Right ventricle myocardium inferior (tissue), 1 donor: ENCODE results near the gene FOXP4. TPM values are rescaled to one million over a fixed set of nuclear protein-coding genes. Genes with fewer than 3 reads are reported as not detected.
A peak's percentile ranks its signal among the peaks of the same experiment; 100 is the strongest.

Experiments used
- ATAC-seq: fragments of 200-7000 bp; cut with Tn5 transposase; one replicate; pipeline ENCODE4 v1.9.1; 2020; ENCODE audit warnings: mild to moderate bottlenecking, moderate library complexity
- DNase-seq: peaks from one replicate; pipeline ENCODE4 v3.0.0; 2021; ENCODE audit errors: missing footprints
- intact Hi-C: fragments of 100-400 bp; cut with DNase I; formaldehyde crosslinking; loops from one replicate; pipeline ENCODE4 v1.11.0; 2022
- total RNA-seq: library from RNA; stranded (reverse); fragmentation: NEBNext Ultra II Directional; extraction: Animal tissue kit (Norgen Biotek cat#: 25700); gene quantifications from one replicate; pipeline ENCODE4 v1.2.1, GENCODE V29; 2021
- donor health status: DM: no; HTN: yes; CAD: no; lungs with severe emphysema.

The FOXP4 gene
- total RNA-seq, 1 donor from 2014 or later: 13.9 TPM

DNA sequence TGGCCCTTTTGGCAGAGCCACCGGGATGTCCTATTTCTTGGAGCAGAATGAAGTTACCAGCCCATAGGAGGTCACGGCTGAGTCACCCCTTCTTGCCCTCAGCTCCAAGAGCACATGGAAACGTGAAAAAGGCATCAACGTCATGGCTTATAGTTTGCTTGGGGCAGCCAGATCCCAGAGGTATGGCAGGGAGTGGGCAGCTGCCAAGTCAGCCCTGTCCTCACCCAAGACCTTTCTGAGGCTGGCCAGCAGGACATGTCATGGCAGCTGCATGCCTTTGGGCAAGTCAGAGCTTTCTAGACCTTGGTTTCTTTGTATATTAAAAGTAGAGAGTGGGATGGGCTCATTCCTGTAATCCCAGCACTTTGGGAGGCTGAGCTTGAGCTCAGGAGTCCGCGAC is 83.9 kb downstream of the FOXP4 start:
- intact Hi-C loops: no loop called here
- ATAC-seq (no peak), DNase-seq (no peak)

DNA sequence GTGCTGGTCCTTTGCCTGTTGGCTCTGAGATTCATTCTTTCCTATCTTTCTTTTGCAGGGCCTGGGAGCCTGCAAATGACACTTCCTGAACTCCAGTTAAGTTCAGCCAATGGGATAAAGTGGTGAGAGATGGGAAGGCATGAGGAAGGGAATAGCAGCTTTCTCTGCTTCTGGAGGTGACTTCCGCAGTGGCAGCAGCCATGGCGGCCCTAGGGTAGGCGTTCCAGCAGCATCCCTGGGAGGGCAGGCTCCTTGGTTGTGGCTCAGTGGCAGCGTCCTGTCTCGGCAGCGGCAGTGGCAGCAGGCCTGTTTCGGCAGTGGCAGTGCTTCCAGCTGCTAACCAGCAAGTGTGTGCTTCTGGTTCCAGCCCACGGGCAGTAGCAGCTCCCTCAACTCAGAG is 84.8 kb downstream of the FOXP4 start:
- intact Hi-C loops: no loop called here
- ATAC-seq: no peak

DNA sequence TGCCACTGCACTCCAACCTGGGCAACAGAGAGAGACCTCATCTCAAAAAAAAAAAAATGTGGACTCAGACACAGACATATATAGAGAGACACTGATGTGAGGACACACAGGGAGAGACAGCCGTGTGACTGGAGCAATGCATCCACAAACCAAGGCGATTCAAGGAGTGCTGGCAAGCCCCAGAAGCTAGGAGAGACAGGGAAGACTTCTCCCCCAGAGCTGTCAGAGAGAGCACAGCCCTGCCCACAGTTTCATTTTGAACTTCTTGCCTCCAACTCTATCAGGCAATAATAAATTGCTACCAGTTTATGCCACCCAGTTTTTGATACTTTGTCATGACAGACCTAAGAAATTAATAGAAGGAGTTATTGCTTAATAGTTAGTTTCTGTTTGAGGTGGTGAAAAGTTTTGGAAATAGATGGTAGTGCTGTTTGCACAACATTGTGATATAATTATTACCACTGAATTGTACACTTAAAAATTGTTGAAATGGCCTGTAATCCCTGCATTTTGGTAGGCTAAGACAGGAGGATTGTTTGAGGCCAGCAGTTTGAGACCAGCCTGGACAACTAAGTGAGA is 87.0 kb downstream of the FOXP4 start:
- DNase-seq (no peak), ATAC-seq (no peak)
- intact Hi-C loops: no loop called here

More for the DNA sequence above, 84.8 kb downstream of the FOXP4 start:
- no peak for DNase-seq

DNA sequence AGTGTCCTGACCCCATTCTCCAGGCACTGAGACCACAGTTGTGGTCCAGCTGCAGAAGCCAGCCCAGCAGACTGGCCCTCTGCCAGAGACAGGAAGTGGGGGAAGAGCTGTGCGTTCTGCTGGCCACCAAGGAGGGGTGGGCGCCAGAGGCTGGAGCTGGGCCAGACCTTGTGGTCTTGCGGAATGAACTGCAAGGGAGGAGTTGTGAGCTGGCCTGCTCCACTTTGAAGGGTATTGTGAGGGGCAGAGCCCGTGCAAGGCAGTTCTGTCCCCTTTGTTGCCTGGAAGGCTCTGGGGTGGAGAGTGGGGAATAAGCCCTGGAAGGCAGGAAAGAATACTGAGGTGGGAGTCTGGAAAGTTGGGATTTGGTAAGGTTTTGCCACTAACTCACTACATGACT is 88.5 kb downstream of the FOXP4 start:
- no peak for DNase-seq

DNA sequence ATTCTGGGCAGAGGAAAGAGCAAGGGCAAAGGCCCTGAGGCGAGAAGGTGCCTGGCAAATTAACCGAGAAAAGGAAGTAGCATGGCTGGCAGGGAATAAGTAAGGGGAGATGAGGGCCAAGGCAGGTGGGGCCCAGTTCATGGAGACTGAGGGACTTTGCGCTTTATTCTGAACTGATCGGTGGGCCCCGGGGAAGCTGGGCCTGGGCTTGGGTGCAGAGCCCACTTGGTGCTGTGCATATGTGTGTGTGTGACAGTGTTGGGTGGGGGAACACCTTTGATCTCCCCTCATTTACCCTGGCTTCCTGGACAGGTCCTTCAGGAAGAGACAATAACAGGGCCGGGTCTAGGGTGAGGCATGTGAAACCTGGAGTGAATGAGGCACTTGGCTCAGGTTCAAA is 89.2 kb downstream of the FOXP4 start:
- DNase-seq (no peak), ATAC-seq (no peak)
- intact Hi-C loops: no loop called here

More for the DNA sequence above, 88.5 kb downstream of the FOXP4 start:
- intact Hi-C loops: no loop called here
- no peak for ATAC-seq

DNA sequence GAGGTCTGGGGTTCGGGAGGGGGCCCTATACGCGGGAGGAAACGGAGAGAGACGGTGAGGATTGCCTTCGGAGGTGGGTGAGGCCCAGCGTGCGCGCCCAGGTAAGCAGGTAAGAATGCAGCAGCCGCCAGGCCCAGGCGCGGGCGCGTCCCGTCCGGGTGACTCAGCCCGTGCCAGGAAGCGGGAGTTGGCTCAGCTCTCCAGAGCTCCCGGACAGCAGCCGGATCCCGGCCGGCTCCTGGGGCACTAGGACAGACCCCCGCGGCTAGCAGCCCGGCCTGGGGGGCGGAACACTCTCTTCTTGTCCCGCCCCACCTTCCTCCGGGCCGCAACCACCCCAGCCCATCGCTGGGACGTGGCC is 90.6 kb downstream of the FOXP4 start:
- ATAC-seq (peak; percentile 19), DNase-seq (no peak)
- intact Hi-C loops: no loop called here

DNA sequence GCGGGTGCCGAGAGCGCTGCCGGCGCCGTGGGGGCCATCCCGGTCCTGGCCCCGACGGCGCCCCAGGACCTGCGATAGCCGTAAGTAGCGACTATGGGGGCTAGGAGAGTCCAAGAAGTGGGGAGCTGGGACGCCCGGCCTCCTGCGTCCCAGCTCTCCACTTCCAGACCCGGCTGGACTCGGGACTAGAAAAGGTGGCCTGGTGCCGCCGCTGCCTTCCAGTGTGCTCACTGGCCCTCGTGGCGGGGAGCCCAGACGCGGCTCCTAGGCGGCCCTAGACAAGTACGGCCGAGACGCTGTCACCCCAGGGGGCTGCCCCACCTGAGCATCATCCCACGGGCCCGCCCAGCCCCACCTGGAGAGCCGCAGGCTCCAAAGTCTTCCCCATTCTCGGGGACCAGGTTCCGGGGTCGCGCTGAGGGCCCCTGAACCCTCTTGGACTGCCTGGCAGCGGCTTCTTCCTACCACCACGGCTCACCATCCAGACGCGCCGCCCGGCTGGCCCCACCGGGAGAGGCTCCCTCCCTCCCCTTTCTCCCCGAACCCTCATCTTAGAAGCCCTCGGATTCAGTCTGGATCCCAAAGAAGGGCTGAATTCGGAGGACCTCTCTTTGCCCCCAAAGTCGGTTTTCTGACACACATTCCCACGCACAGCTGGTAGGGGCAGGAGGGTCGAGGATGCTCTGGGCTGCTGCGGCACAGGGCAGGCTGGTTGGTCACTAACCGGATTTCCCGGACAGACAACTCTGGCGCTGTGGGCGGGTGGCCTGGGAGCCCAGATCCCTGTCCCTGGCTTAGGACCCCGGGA is 91.2 kb downstream of the FOXP4 start:
- DNase-seq (no peak), ATAC-seq (no peak)
- intact Hi-C loops: no loop called here

DNA sequence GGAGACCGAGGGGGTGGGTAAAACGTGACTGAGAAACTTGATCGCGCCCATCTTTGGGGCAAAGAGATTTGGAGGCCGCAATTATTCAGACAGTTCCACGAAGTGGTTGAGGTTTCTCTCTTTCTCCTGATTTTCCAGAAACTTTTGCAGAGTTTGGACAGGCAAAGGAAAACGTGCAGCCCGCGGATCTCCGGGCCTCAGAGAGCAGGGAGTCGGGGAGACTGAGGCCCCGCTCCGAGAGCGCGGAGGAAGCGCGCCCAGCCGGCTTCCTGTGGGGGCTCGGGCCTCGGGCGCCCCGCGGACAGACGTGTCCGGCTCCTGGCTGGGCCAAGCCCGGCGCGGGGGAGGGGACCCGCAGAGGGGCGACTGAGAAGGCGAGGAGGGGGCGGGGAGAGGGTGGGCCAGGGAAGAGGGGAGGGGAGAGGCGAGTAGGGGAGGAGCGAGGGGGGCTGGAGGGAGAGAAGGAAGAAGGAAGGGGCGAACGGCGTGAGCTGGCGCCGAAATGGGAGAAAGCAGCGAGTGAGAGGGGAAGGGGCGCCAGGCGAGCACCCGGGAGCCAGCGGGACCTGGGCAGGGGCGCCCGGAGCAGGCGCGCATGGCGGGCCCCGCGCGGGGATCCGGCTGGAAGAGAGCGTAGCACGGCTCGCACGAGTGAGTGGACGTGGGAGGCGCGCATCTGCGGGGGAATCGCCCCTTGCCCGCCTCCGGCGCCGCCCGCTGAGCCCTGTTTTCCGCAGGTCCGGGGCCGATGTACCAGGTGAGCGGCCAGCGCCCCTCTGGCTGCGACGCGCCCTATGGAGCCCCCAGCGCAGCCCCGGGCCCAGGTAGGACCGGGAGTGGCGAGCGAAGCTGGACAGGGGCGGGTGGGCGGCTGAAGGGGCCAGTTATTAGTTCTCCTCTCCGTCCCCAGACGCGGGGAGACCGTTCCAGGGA is 92.1 kb downstream of the FOXP4 start, which contains the start of gene MDFI:
Gene MDFI (plus strand): TSS at position 467 of the 933 bp plus-strand sequence. CDS start 282 bp downstream, at position 749.
- no peak for ATAC-seq
- intact Hi-C loops: no loop called here
- DNase-seq: no peak

DNA sequence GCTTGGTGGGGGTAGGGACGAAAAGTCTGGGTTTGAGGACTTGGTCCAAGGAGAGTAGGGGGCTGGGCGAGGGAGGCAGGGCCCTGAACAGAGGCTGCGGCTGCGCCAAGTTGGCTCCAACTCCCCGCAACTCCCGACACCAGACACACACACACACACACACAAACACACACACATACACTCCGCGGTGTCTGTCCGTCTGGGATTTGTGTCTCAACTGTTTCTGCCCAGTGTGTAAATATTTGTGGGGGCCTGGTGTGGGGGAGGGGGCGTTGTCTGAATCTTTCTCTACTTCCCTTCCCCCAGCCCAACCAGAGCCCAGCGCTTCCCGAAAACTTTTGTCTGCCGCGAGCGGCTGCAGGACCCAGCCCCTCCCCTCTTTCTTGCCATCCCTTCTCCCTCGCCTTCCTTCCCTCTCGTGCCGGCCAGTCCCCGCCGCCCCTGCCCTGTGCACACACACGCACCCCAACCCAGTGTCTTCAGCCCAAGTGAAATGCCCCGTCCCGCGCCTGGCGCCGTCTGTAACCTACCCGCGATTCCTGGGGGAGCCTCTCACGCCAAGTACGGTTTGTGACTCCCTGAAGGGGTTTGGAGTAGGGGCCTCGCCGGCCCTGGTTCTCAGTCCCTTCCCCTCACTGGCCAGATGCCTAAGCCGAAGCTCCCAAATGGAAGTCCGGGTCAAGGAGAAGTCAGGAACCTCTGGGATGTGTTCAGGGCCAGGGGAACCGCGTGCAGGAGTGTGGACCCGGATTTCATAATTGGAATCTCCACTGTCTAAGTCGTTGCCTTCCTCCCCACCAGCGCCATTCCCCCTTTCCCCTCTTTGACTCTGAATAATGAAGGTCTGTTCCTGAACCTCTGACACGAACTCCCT is 93.0 kb downstream of the FOXP4 start:
- DNase-seq (no peak), ATAC-seq (peak; percentile 18)
- intact Hi-C loops: no loop called here

DNA sequence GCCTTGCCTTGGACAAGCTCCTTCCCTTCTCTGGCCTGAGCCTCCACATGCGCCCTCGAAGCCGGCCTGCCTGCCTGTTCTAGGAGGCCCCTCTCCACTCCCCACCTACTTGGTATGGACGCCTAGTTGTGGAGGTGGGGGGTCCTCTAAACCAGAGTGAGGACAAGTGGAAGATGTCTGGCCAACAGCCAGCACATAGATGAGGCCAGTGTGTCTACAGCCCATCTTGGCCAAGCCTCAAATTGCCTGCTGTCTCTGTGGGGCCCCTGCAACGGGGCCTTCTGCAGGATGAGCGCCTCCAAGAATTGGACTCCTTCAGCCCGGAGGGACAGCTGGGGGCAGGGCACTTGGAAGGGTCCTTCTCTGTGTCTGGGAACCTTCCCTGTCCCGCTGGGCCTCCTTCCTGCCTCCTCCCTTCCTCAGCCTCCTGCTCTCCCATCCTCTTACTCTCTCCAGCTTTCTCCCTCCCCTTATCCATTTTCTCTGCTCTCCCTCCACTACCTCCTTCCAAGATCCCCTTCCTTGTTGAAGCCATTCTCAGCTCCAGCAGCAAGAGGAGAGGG is 93.7 kb downstream of the FOXP4 start:
- DNase-seq (no peak), ATAC-seq (no peak)
- intact Hi-C loops: no loop called here

DNA sequence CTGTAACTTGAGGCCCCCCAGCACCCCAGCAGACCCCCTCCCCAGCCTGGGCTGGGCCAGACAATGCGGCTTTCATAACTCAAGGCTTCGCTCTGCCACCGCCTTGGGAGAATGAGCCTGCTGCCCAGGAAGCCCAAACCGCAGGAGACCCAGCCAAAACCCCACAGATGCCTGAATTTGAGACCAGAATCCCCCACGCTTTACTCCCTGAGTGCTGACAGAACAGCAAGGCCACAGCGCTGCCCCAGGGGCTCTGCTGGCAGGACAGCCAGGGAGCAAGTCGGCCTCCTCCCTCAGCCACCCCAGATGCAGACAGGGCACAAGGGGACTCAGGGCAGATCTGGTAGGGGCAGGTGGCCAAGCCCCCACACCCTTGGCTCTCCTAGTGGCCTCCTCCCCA is 94.2 kb downstream of the FOXP4 start:
- DNase-seq: no peak
- intact Hi-C loops: no loop called here
- no peak for ATAC-seq

DNA sequence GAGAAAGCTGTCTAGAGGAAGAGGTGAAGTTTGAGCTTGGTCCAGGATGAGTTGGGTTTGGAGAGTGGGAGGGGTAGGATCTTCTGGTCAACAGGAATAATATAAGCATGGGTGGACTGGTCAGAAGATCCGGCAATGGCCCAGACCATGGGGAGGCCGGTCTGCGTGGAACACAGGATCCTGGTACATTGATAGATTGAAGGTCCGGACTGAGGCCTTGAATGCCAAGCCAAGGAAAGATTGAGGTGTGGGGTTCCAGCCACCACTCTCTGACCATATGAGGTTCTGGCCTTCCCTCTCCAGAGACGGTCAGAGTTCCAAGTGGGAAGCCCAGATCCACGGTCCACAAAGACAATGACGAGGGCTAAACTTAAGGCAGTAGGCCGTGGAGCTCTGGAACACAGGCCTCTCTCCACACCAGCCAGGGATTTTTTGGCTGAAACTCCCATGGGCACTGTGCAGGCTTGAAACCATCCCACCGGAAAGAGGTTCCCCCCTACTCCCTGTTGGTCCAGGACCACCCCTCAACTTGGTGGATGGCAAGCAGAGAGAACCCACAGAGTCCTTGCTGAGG is 95.3 kb downstream of the FOXP4 start:
- no peak for ATAC-seq
- no peak for DNase-seq
- intact Hi-C loops: no loop called here

DNA sequence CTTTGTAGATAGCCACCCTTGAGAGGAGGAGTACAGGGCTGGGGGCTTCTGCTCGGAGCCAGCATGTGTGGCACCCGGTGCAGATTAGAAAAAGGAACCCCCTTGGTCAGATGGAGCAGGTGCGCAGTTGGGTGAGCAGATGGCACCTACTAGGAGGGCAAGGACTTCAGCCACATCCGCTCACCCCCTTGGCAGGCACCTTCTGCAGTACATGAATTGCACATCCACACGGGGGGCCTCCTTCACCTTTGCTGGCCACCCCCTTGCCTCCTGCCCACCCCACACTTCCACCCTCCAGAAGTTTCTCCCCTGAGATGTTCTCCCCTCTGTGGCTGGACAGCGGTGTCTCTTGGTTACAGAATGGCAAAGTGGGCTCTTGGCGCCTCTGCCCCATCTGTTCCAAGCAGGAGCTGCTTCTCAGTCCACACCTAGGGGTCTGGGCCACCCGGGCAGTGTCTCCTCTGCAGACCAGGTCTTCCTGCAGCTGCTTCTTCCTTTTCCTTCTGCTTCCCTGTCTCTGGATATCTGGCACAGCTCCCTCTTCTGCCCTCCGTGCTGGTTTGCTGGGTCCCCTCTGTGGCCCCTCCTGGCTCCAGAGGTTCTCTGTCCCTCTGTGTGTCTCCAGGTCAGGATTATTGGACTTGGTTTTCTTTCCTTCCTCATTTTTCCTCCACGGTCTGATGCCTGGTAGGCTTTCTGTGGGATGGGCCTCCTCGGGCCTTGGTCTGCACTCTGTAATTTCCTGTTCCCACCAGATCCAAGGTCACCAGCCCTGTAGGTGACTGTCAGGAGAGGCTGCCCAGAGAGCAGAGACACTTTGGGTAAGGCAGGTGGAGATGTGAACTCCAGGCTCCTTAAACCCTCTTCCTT is 96.1 kb downstream of the FOXP4 start:
- intact Hi-C loops: no loop called here
- no peak for ATAC-seq
- DNase-seq: no peak

DNA sequence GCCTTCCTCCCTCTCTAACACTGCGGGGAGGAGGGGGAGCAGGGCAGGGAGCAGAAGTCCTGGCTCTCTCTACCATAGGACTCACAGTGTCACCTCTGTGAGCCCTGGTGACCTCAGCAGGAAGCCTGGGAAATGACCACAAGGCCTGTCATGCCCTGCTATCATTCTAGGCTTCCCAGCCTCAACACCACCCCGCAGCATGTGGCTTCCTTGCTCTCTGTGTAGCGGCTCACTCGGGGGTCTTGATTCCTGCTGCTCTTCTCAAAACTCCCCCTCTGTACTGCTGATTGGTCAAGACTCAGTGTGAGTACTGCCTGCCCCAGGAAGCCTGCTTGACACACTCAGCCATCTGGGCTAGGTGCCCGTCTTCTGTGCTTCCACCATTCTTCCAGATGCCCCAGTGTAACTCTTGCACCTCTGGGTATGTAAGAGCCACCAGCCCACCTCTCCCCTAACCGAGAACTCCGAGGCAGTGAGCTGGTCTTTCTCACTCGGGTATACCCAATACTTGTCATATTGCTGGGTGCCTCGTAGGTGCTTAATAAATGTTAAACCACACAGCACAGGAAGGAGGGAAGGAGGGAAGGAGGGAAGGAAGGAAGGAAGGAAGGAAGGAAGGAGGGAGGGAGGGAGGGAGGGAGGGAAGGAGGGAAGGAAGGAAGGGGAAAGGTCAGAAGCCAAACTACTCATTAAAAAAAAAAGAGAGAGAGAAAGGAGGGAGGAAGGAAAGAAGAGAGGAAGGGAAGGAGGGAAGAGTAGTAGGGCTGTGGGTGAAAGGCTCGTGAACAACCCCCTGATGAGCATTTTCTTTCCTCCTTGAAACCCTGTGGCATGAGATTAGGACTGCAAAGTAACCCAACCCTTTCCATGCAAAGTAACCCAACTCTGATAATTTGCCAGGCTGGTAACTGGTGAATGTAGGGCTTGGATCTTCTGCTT is 97.0 kb downstream of the FOXP4 start:
- no peak for ATAC-seq

DNA sequence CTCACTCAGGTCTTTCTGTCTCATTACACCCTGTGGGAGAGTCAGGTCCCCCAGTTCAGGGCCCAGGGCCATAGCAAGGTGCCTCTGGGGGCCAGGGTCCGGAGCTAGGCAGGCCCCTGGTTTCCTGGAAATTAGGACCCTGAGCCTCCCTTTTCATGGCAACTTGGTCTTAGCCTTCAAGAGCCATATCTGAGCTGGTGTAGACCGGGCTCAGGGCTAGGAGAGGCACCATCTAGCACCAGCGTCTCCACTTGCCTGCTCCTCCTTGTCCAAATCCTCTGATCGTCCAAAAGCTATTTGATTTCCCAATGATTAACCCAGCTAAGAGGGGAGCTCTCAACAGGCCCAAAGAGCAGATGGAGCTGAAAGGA is 97.7 kb downstream of the FOXP4 start:
- intact Hi-C loops: no loop called here
- ATAC-seq: no peak

More for the DNA sequence above, 97.0 kb downstream of the FOXP4 start:
- intact Hi-C loops: no loop called here
- no peak for DNase-seq

DNA sequence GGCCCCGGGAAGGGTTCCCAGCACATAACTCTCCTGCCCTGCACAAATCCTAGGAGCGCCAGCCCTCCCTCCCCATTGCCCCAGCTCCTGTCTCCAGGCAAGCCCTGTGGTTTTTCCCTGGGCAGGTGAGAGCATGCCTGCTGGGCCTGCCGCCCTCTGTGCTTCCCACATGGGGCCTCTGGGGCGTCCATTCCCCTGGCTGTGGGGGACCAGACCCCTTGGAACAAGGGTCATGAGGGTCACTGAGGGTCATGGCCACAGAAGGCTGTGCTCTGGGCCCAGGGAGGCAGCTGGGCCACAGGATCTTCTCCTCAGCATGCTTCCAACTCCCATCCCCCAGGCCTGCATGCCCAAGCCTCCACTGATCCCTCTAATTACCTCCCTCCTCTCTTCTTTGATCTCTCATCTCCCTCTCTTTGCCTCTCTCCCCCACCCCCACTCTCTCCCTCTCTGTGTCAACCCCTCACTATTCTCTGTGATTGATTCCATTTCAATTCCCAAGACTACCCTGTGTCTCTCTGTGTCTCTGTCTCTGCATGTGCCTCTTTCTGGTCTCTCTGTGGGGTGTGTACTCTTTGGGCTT is 98.2 kb downstream of the FOXP4 start:
- DNase-seq (no peak), ATAC-seq (no peak)
- intact Hi-C loops: no loop called here

More for the DNA sequence above, 97.7 kb downstream of the FOXP4 start:
- DNase-seq: no peak
